HG02938 (cell line): ENCODE data around the gene ZNF24.

Experiments used
- ATAC-seq: cut with Tn5 transposase; IDR thresholded peaks from one replicate; pipeline ENCODE4 v1.9.1; 2021; ENCODE audit warnings: mild to moderate bottlenecking, moderate library complexity; ENCODE audit not compliant: unreplicated experiment

ZNF24 gene

GRCh38 chr18:35343936-35344735 is at the start of gene ZNF24:
Gene ZNF24 (minus strand): TSS chr18:35344420. CDS start chr18:35340650, 3,770 bp downstream.
- peak; percentile 90 for ATAC-seq

DNA sequence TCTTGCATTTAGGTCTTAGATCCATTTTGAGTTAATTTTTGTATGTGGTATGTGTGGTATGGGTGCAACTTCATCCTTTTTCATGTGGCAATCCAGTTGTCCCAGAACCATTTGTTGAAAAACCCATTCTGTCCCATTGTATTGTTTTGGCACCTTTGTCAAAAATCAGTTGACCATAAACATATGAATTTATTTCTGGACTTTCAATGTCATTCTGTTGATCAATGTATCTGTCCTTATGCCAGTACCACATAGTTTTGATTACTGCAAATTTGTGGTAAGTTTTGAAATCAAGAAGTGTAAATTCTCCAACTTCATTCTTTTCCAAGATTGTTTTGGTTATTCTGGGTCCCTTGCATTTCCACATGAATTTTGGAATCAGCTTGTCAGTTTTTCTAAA is 49.5 kb upstream of the ZNF24 start:
- ATAC-seq = no peak

GRCh38 chr18:35392375-35392774 is 48.2 kb upstream of the ZNF24 start:
- ATAC-seq = no peak

GRCh38 chr18:35390951-35391700 is 46.9 kb upstream of the ZNF24 start:
- ATAC-seq = no peak

GRCh38 chr18:35389095-35389618 is 44.9 kb upstream of the ZNF24 start:
- ATAC-seq = no peak

DNA sequence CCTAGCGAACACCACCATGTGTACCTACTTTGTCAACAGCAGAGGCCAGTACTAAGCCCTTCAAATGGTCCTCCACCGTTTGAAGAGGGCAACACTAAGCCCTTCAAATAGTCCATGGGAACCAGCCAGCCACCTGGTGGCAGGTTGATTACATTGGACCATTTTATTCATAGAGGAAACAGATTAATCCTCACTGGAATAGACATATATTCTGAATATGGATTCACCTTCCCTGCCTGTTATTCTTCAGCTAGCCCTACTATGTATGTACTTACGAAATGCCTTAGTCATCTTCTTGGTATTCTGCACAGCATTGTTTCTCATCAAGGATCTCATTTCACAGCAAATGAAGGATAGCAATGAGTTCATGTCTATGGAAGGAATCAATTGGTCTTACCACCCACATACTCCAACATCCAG is 42.9 kb upstream of the ZNF24 start:
- ATAC-seq = peak; percentile 23

- peak; percentile 87 for ATAC-seq
Measured at GRCh38 chr18:35386600-35387100, 42.4 kb upstream of the ZNF24 start.

DNA sequence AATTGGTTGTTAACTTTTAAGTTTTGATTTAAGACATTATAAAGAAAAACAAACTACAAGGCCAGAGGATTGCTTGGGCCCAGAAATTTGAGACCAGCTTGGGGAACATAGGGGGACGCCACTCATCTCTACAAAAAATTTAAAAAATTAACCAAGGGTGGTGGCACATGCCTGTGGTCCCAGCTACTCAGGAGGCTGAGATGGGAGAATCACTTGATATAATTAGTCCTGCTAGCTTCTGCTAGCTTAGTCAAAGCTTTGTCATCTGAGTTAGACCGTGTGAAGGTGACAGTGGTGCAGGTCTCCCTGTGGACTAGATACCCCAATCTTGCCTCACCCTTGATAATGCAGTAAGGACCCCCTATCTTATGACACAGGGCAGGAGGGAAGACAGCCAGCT is 38.9 kb upstream of the ZNF24 start:
- no peak for ATAC-seq

GRCh38 chr18:35379421-35379820 is 35.2 kb upstream of the ZNF24 start:
- ATAC-seq = no peak

DNA sequence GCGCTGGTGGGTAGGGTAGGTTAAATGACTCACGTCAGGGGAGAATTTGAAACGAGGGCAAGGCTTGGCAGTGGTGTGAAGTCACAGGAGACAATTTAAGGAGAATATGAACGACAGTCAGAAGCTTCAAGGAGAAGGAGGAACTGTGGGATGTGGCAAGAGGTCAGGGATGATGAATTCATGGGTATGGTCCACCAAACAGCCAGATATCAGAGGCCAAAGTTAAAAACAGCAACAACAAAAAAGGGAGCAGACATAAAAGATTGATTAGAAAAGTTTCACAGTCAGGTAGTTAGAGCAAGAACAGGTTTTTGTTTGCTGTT is 34.3 kb upstream of the ZNF24 start:
- ATAC-seq = no peak

GRCh38 chr18:35377875-35378573 is 33.8 kb upstream of the ZNF24 start:
- ATAC-seq = no peak

GRCh38 chr18:35376742-35377695 is 32.8 kb upstream of the ZNF24 start, which contains the start of gene ZNF396:
Gene ZNF396 (minus strand): TSS chr18:35377337. CDS start chr18:35374292, 3,045 bp downstream.
- peak; percentile 67 for ATAC-seq

GRCh38 chr18:35376393-35376741 is 32.1 kb upstream of the ZNF24 start:
- peak; percentile 50 for ATAC-seq

DNA sequence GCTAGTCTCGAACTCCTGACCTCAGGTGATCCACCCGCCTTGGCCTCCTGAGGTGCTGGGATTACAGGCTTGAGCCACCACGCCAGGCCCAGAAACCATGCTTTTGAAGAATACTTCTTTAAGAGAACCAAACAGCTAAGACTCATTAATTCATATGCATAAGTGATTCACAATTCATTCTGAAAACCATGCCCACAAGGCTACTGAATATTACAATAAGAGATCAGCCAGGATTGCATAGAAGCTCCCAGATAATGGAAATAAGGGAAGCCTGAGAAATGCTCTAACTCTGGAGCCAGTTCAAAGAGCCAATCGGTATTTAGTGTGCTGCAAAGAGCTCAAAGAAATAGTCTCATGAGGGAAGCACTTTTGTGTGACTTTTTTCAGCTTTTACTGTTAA is 30.5 kb upstream of the ZNF24 start:
- no peak for ATAC-seq

- no peak for ATAC-seq
Measured at GRCh38 chr18:35371412-35372195, 27.4 kb upstream of the ZNF24 start.

DNA sequence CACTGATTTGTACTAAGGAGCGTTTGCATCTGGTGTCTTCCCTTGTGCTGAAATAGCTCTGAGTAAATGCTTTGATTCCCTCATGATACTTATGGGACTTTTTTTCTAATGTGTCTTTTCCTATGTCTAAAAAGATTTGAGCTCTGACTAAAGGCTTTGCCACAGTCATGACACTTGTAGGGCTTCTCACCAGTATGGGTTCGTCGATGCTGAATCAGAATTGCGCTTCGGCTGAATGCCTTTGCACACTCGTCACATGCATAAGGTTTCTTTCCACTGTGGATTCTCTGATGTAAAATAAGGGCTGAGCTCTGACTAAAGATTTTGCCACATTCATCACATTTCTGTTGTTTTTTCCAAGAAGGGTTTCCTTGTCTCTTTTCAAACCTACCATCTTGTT is 24.9 kb upstream of the ZNF24 start:
- ATAC-seq = no peak

DNA sequence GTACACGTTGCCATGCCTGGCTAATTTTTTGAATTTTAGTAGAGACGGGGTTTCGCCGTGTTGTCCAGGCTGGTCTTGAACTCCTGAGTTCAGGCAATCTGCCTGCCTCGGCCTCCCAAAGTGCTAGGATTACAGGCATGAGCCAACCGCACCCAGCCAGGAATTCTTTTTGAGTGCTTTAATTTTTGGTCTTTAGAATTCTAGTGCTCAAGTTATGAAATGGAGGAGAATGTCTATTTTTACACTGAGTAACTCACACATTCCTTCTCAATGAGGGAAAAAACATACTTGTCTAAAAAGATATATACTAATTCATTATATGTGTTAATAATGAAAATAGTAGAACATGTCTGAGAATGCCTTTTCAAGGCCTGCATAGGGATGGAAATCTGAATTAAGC is 24.4 kb upstream of the ZNF24 start:
- ATAC-seq = no peak

- ATAC-seq = no peak
Measured at GRCh38 chr18:35362531-35362930, 18.3 kb upstream of the ZNF24 start.

GRCh38 chr18:35361570-35362321 is 17.5 kb upstream of the ZNF24 start:
- ATAC-seq = no peak
